Stimulated activated CD4-positive, alpha-beta T cell treated with anti-CD3 and anti-CD28 coated beads, Interleukin-12 subunit alpha, Interleukin-12 subunit beta, amount 100 ng/mL, for 48 hours (primary cell): ENCODE results near the gene CAND1.

Source experiments
- DNase-seq, 3 donors: peaks; one replicate each; pipeline ENCODE4 v3.0.0-alpha.2; 2020; ENCODE audit warnings: low read depth in 2 of 3, low spot score in 1 of 3

The CAND1 gene

GRCh38 chr12:67280088-67280487 is 10.9 kb downstream of the CAND1 start:
- DNase-seq: no peak

GRCh38 chr12:67280572-67280971 is 11.4 kb downstream of the CAND1 start:
- no peak for DNase-seq

GRCh38 chr12:67284561-67284960 is 15.4 kb downstream of the CAND1 start:
- DNase-seq: no peak

- DNase-seq: no peak
These were observed 17.1 kb downstream of the CAND1 start for GRCh38 chr12:67286257-67286656.

GRCh38 chr12:67287311-67287710 is 18.2 kb downstream of the CAND1 start:
- no peak for DNase-seq

- peak in 1 of 3 donors; percentile 17 for DNase-seq
These were observed 19.4 kb downstream of the CAND1 start for GRCh38 chr12:67288561-67288960.

- no peak for DNase-seq
These were observed 21.2 kb downstream of the CAND1 start for GRCh38 chr12:67290378-67290777.

- no peak for DNase-seq
These were observed 30.4 kb downstream of the CAND1 start for GRCh38 chr12:67299526-67299925.

GRCh38 chr12:67299926-67300325 is 30.8 kb downstream of the CAND1 start:
- no peak for DNase-seq

- no peak for DNase-seq
These were observed 33.0 kb downstream of the CAND1 start for GRCh38 chr12:67302162-67302561.

- no peak for DNase-seq
These were observed 36.4 kb downstream of the CAND1 start for GRCh38 chr12:67305544-67305943.

- DNase-seq: no peak
These were observed 37.6 kb downstream of the CAND1 start for GRCh38 chr12:67306712-67307111.

- no peak for DNase-seq
These were observed 46.5 kb downstream of the CAND1 start for GRCh38 chr12:67315661-67316060.

- no peak for DNase-seq
These were observed 49.6 kb downstream of the CAND1 start for GRCh38 chr12:67318786-67319185.

- no peak for DNase-seq
These were observed 50.8 kb downstream of the CAND1 start for GRCh38 chr12:67319936-67320335.

- DNase-seq: no peak
These were observed 51.6 kb downstream of the CAND1 start for GRCh38 chr12:67320614-67321295.

- DNase-seq: no peak
These were observed 53.4 kb downstream of the CAND1 start for GRCh38 chr12:67322580-67322979.

- DNase-seq: no peak
These were observed 53.8 kb downstream of the CAND1 start for GRCh38 chr12:67323007-67323406.

- DNase-seq: no peak
These were observed 57.5 kb downstream of the CAND1 start for GRCh38 chr12:67326637-67327036.

GRCh38 chr12:67327466-67327865 is 58.3 kb downstream of the CAND1 start:
- no peak for DNase-seq

GRCh38 chr12:67331123-67331522 is 62.0 kb downstream of the CAND1 start:
- DNase-seq: no peak

GRCh38 chr12:67331828-67332227 is 62.7 kb downstream of the CAND1 start:
- DNase-seq: no peak

- DNase-seq: no peak
These were observed 64.5 kb downstream of the CAND1 start for GRCh38 chr12:67333649-67334048.
